ENCODE results near the gene PRRC2C. TPM values are rescaled to one million over a fixed set of nuclear protein-coding genes. Genes with fewer than 3 reads are reported as not detected.

Gene PRRC2C
- total and polyA plus RNA-seq, 4 donors, result 13.6 to 41.9 (median 34.4) TPM

GRCh38 chr1:171590022-171590421 is 104.7 kb downstream of the PRRC2C start:
- no peak overlapping the region for H3K27ac ChIP-seq (ENCODE audit: low read depth in 1 of 2, low read length in 2 of 2)
- DNase-seq (ENCODE audit: low spot score), result no peak
- WGBS, result 73% methylated on average over 1 of the region's 1 CpG
- H3K27me3 ChIP-seq (ENCODE audit: control insufficient read depth in 4 of 4, insufficient read depth in 4 of 4, low read length in 3 of 4), result no peaks in the 10 kb centered on the region
- H3K36me3 ChIP-seq (ENCODE audit: control insufficient read depth in 4 of 4, insufficient read depth in 3 of 4, low read depth in 1 of 4, low read length in 3 of 4), result peaks cover 8 to 59% (median 48%) of the 10 kb centered on the region in 4 donors
- H3K9ac ChIP-seq (ENCODE audit: low read depth in 1 of 2, low read length in 2 of 2), result no peak overlapping the region
- no peaks in the 10 kb centered on the region for H3K9me3 ChIP-seq (ENCODE audit: control insufficient read depth in 4 of 4, low read length in 3 of 4)
- peaks cover 0 to 3% (median 0%) of the 10 kb centered on the region in 4 donors for H3K4me1 ChIP-seq (ENCODE audit: control insufficient read depth in 4 of 4, insufficient read depth in 4 of 4, low read length in 3 of 4)
- TF ChIP-seq FOXA2 (IDR thresholded peaks at IDR 0.05), result no peak
- TF ChIP-seq EGR1 (IDR thresholded peaks at IDR 0.05; ENCODE audit: low read depth in 2 of 2), result no peak
- no peak for TF ChIP-seq GABPA (IDR thresholded peaks at IDR 0.05 in 1 of 2, conservative IDR thresholded peaks at IDR 0.05 in 1 of 2)
- TF ChIP-seq RAD21 (IDR thresholded peaks at IDR 0.05), result no peak
- no peak for TF ChIP-seq TAF1 (conservative IDR thresholded peaks at IDR 0.05)
- no peak for TF ChIP-seq RXRA (IDR thresholded peaks at IDR 0.05)
- no peak for TF ChIP-seq REST (IDR thresholded peaks at IDR 0.05)
- no peak for TF ChIP-seq FOXA1 (IDR thresholded peaks at IDR 0.05)
- no peak for TF ChIP-seq YY1 (IDR thresholded peaks at IDR 0.05)
- no peak for TF ChIP-seq MAX (IDR thresholded peaks at IDR 0.05)
- TF ChIP-seq, protein P1, sequence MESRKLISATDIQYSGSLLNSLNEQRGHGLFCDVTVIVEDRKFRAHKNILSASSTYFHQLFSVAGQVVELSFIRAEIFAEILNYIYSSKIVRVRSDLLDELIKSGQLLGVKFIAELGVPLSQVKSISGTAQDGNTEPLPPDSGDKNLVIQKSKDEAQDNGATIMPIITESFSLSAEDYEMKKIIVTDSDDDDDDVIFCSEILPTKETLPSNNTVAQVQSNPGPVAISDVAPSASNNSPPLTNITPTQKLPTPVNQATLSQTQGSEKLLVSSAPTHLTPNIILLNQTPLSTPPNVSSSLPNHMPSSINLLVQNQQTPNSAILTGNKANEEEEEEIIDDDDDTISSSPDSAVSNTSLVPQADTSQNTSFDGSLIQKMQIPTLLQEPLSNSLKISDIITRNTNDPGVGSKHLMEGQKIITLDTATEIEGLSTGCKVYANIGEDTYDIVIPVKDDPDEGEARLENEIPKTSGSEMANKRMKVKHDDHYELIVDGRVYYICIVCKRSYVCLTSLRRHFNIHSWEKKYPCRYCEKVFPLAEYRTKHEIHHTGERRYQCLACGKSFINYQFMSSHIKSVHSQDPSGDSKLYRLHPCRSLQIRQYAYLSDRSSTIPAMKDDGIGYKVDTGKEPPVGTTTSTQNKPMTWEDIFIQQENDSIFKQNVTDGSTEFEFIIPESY (IDR thresholded peaks at IDR 0.05), result no peak
- no peak for TF ChIP-seq HNF4G (IDR thresholded peaks at IDR 0.05)
- no peak for TF ChIP-seq HNF4A (conservative IDR thresholded peaks at IDR 0.05)
- TF ChIP-seq NR2F2 (IDR thresholded peaks at IDR 0.05), result no peak
- no peak for TF ChIP-seq CTCF (IDR thresholded peaks at IDR 0.05; ENCODE audit: low read depth, low read length, missing input control)
- TF ChIP-seq SP1 (IDR thresholded peaks at IDR 0.05), result no peak
- no peak for TF ChIP-seq ATF3 (IDR thresholded peaks at IDR 0.05)
- TF ChIP-seq JUND (IDR thresholded peaks at IDR 0.05), result no peak
- H3K4me3 ChIP-seq (ENCODE audit: low read depth in 1 of 3, low read length in 3 of 3), result no peak overlapping the region

Measured in liver (tissue), 9 donors.